A549 (cell line): ENCODE data around the gene ATP2A2.

Experiments
- CBX8 ChIP-seq: fragments of 200-600 bp; sonication (generic); IDR thresholded peaks from 2 replicates; pipeline ENCODE4 v1.6.1; 2016
- CHD4 ChIP-seq: fragments of 200-600 bp; sonication (generic); IDR thresholded peaks from 2 replicates; pipeline ENCODE4 v1.6.1; 2016; ENCODE audit warnings: antibody characterized with exemption, mild to moderate bottlenecking, borderline replicate concordance
- CTCF ChIP-seq: fragments of >200 bp; sonication (Bioruptor Twin); formaldehyde crosslinking; IDR thresholded peaks from 3 replicates; pipeline ENCODE4 v1.5.1; 2016
- EP300 ChIP-seq, 2 experiments: fragments of >200 bp; sonication (Bioruptor Twin); formaldehyde crosslinking; IDR thresholded peaks; 2 replicates in 1 of 2; 3 replicates in 1 of 2; pipeline ENCODE4 v1.6.1; 2016 to 2017
- JUN ChIP-seq, 2 experiments: fragments of >200 bp; sonication (Bioruptor Twin); formaldehyde crosslinking; IDR thresholded peaks; 2 replicates in 1 of 2; 3 replicates in 1 of 2; pipeline ENCODE4 v1.6.1; 2016 to 2017
- KDM5A ChIP-seq: fragments of 200-600 bp; sonication (generic); IDR thresholded peaks from 2 replicates; pipeline ENCODE4 v1.6.1; 2016; ENCODE audit warnings: antibody characterized with exemption, mild to moderate bottlenecking
- MAFK ChIP-seq: fragments of 450-650 bp; IDR thresholded peaks from 2 replicates; pipeline ENCODE4 v1.6.1; 2014; ENCODE audit not compliant: partially characterized antibody
- MYC ChIP-seq: IDR thresholded peaks from 2 replicates; pipeline ENCODE4 v1.6.1; 2012; ENCODE audit warnings: mild to moderate bottlenecking, inconsistent platforms, low read length, improper control_type of control experiment, borderline replicate concordance
- POLR2A ChIP-seq: IDR thresholded peaks from 2 replicates; pipeline ENCODE4 v1.6.1; 2012; ENCODE audit warnings: mild to moderate bottlenecking, low read length
- RFX5 ChIP-seq: fragments of 450-650 bp; IDR thresholded peaks from 2 replicates; pipeline ENCODE4 v1.7.1; 2014; ENCODE audit warnings: antibody characterized with exemption, mild to moderate bottlenecking, moderate library complexity
- TP53 ChIP-seq: fragments of 250-450 bp; sonication (Bioruptor Pico); IDR thresholded peaks from 2 replicates; pipeline ENCODE4 v1.5.0; 2021; ENCODE audit warnings: mild to moderate bottlenecking, moderate library complexity
- USF2 ChIP-seq: fragments of 450-650 bp; IDR thresholded peaks from 2 replicates; pipeline ENCODE4 v1.6.1; 2014; ENCODE audit warnings: antibody characterized with exemption

GRCh38 chr12:110271015-110271414, 10.0 kb upstream of the ATP2A2 start:
- TF ChIP-seq CTCF (no peak), CHD4 (no peak), TP53 (CRISPR knock-in tag) (no peak), MYC (no peak), POLR2A (no peak), MAFK (no peak), EP300 (IDR thresholded peaks at IDR 0.05) (no peak), KDM5A (no peak), CBX8 (no peak), RFX5 (no peak), JUN (IDR thresholded peaks at IDR 0.05) (no peak), USF2 (no peak)
